Measurements from ENCODE around the gene RBMS2.

RBMS2 gene

DNA sequence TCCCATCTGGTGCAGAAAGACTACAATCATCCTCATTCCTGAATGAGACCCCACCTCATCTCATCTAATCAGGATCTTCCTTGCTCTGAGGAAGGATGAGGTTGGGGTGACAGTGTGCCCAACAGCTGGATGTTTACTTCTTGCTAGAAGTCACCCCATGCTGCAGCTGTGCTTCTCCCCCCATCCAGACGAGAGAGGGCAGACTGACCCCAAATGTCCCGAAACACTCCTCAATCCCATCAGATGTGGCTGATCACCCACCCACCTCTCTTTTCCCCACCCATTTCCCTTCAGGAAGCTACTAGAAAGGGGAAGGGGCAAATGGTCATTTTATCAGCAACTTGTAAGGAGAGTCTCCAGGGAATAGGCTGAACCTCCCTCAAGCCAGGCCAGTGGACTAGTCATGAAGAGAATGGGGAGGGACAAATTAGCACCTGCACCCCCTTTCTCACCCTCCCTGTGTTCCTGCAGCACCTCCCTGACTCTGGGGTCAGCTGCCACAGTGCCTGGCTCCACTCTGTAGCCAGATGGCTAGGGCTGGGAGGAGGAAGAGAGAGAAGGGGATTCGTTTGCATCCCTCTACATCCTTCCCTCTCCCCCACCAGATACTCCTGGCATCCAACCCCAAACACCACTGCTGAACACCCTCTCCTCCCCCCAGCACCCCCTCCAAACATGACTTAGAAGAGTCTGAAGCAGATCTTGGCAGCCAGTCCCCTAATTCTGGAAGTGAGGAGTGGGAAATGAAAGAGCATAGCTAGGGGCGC lies 111.3 kb downstream of the RBMS2 start:
- DNase-seq: no peak

DNA sequence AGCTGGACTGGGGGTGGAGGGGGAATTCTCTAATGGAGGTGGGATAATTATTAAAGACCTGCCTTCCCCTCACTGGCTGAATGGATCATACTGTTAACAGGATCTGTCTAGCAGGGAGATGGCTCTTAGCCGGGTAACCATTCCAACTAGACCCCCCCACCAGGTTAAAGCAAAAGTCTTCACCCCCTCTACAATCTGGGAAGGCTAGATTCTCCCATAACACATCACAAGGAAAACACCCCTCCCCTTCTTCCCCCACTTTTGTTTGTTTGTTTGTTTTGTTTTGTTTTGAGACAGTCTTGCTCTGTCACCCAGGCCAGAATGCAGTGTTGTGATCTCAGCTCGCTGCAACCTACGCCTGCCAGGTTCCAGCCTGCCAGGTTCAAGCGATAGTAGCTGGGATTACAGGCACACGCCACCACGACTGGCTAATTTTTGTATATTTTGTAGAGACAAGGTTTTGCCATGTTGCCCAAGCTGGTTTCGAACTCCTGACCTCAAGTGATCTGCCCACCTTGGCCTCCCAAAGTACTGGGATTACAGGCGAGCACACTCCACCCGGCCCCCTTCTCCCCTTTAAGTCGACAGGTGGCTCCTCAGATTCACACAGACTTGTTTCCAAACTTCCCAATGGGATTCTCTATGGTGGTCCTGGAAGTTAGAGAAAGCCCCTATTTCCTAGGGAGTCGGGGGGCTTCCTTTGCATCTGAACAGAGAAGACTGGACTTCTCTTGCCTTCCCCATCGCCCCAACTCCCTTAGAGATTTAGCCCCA lies 112.0 kb downstream of the RBMS2 start:
- no peak for DNase-seq

DNA sequence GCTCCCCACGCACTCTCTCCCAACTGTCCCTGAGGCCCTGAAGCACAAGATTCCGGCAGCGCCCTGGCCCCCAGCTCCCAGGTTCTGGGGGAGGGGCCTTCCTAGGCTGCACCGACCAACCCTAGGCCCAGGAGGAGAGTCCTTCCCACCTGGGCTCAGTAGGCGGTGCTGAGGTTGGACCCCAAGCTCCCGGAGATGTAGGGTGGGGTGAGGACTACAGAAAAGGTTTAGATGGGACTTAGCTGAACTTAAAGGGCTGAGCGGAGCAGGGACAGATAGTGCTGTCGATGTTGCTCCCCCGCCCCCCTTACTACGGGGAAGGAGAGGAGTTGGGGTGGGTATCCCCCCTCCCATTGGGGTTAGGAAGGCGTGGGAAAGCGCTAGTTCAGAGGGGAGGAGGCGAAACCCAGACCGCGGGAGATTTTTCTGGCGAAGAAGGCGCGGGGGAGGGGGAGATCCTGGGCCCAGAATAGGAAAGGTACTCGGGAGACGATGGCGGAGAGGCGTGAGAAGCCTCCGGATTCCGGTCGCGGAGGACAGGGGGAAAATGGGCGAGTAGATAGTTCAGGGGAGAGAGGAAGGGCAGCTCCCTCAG lies 112.7 kb downstream of the RBMS2 start:
- no peak for DNase-seq

DNA sequence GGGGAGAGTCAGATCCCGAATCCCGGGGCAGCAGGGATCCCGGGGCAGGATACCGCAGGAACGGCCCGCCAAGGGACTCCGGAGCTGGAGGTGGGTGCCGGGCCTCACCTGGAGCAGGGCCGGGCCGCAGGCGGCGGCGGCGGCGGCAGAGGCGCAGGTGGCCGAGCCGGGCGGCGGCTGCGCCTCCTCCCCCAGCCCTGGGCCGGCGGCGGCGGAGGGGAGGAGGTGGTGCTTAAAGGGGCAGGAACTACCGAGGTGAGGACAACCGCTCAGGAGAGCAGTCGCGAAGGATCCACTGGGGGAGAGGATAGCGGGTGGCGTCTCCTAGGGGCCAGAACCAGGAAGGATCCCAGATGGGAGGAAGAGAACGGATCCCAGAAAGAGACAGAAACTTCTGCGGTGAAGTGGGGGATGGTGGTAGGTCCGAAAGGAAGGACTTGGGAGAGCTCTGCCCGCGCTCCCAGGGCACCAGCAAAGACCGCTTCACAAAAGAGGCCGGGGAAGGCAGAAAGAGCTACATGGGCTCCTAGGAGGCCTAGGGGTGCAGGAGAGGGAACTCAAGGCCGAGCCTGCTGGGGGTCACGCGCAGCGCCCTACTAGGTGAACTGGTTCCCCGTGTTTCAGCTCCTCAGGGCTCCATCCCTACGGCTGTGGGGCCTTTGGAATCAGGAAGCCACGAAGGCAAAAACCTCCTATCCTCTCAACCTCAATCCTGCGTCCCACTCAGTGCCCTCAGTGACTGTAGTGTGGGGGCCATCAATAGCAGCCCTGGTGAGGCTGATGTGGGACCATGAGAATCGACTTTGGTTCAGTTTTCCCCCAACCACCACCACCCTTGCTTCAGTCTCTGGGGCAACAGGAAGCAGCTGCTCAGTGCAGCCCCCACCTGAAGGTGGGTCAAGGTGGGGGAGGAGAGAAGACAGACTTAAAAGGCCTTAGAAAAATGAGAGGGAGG lies 113.5 kb downstream of the RBMS2 start:
- DNase-seq: peak; percentile 76

DNA sequence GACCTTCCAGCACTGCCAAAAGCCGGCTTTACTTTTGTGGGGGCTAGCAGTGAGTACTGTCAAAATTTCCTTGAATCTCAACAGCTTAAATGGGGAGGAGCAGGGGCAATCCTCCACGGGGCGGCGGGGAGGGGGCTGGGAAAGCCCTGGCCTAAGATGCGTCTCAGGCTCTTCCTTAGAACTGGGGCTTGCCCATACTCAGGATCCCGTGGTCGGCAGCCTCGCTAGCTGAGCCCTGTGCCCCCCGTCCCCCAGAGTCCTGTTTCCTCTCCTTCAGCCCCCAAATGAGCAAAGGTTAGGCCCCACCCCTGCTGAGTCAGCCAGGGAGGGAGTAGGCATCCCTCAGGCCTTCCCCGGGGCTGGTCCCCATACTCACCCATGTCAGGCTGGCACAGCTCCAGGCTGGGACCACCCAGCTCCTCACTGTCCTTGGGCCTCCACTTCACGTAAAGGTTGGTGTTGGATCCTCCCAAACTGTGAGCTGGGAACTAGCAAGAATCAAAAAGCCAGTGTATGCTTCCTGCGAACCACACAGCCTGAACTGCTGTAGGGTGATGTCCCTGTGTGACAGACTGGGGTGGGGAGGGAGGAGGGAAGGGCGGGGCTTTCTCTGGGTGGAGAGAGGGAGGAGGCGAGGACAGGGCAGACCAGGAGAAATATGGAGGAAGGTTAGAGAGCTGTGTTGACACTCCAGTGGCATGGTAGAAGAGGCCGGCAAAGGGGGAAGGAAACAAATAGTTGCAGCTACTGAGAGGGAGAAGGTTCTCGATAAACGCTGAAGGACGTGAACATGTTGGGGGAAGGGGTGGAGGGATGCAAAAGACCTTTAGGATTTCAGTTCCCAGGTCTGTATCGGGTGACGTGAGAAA lies 114.4 kb downstream of the RBMS2 start:
- DNase-seq: peak; percentile 90

DNA sequence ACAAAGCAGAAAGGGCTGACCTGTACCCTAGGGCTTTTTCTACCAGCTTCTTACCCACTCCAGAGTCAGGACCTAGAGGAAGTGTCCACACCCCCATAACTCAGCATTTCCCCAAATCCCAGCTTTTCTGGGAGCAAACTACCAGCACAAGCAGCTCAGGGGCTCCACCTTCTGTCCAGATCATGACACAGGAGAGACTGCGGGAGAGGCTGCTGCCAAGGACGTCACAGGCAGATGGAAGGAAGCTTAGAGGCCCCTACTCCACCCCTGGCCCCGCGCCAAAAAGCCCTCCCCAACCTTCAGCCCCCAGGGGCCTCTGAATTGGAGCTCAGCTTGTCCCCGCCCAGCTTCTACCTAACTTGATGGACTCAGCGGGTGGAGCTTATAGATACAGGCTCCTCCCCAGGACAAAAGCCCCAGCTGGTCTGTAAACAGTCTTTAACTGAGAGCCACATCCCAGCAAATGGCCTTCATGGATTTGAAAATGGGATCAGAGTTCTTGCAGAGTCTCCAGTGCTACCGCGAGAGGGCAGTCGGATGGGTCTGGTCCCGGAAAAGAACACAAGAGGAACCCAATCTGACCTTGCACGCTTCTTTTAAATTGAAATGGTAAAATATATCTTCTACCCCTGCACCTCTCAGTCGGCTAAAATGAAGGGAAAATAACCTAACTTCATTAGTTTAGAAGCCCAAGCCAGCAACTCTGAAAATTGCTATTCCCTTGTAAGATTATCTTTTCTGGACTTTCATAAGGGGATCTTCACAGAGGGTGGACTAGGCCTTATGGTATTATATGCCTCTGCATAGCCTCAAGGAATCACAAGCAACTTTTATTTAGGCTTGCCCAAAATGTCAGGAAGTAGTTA lies 115.3 kb downstream of the RBMS2 start:
- peak; percentile 92 for DNase-seq

DNA sequence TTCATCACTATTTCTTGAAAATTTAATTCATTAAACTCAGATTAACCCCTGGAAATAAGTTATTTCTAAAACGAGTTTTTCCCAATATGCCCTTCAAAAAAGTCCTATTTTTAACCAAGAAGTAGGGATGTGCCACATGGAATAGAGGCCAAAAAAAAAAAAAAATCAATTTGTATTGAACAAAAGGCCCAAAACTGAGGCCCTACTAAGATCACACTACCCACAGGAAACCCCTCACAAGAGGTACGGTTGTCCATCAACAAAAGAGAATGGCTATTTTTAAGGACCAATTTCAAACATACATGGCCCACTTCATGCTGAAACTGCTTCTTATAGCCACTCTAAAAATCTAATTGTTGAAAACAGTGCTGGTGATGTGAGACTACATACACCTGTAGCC lies 116.0 kb downstream of the RBMS2 start:
- DNase-seq: no peak

DNA sequence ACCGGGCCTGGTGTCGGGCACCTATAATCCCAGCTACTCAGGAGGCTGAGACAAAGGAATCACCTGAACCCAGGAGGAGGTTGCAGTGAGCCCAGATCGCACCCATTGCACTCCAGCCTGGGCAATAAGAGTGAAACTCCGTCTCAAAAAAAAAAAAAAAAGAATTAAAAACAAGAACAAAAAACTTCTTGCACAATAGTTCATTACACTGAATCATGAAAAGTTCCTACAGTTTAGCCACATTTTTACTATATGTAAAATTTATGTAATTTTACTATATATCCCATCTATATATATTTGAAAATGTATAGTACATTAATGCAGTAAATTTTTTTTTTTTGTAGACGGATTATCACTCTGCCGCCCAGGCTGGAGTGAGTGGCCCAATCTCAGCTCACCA lies 119.6 kb downstream of the RBMS2 start:
- DNase-seq: no peak

DNA sequence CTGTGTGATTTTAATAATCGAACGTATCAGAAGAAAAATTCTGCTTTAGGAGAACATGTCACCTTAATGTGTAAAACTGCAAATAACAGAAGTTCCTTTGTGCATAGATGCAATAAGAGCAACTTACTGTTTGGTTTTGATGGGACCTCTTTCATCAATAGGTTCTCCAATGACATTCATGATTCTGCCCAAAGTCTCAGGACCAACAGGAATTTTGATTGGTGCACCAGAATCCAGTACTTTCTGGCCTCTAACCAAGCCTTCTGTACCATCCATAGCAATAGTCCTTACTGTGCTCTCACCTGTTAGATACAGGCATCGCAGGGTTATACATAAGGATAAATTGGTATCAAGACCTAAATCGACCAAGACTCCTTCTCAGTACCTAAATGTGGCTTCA lies 123.0 kb downstream of the RBMS2 start:
- no peak for DNase-seq

DNA sequence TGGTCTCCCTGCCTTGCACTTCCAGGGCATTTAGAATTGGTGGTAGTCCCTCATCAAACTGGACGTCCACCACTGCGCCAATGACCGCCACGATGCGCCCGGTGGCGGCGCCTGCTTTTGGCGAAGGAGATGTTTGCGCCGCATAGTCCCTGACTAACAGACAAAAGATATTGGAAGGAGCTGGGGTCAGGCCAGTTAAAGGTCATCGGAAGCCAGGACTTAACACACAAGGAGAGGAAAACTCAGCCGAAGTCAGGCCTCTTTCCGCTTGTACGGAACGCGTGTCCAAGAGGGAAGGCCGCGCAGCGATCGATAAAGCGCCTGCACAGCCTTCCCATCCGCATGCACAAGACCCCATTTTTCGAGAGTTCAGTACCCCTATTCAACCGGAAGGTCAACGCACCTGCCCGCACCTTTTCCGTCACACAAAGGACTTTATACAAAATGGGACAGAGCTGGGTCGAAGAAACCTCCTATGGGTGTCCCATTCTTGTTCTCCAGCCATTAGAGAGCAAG lies 123.6 kb downstream of the RBMS2 start:
- no peak for DNase-seq

Measured in activated CD4-positive, alpha-beta T cell treated with anti-CD3 and anti-CD28 coated beads, Interleukin-2, amount 50 U/mL, for 16 hours (primary cell).